GM12875 (cell line): ENCODE results near the gene ABTB2.

Experiments used
- H3K4me3 ChIP-seq: one replicate; pipeline ENCODE4 v1.5.1; 2011; ENCODE audit warnings: low read depth, low read length, control low read depth
- CTCF ChIP-seq: IDR thresholded peaks from 2 replicates; pipeline ENCODE4 v1.5.1; 2011; ENCODE audit warnings: low read depth, mild to moderate bottlenecking, control low read depth, inconsistent platforms, low read length, moderate library complexity, borderline replicate concordance; ENCODE audit not compliant: insufficient read depth

The ABTB2 gene

DNA sequence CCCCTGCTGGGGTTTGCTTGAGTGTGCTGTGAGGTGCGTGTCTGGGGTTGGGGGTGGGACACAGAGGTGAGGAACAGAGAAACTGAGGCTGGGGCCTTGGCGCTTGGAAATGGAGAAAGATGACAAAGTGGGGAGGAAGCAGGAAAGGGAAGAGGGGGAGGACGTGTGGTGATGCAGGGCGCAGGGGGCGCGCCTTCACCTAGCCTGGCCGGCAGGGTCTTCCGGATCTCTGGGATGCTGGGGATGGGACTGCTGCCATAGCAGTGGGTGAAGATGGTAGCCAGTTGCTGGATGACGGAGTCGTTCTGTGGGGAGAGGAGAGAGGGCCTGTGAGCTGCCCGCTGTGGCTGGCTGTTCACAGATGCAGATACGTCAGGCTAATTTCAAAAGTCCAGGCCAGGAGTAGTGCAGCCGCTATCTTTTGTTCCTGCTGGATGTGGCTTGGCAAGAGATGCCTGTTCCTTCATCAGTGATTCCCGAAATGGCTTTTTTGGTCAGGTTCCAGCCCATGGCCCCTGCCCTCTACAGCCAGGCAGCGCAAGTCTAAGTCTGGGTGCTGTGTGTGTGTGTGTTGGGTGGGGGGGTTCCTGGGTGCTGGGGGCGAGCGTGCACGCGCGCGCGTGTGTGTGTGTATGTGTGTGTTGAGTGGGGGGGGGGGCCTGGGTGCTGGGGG lies 197.6 kb downstream of the ABTB2 start:
- H3K4me3 ChIP-seq, result no peak overlapping the region
- TF ChIP-seq CTCF, result no peak

DNA sequence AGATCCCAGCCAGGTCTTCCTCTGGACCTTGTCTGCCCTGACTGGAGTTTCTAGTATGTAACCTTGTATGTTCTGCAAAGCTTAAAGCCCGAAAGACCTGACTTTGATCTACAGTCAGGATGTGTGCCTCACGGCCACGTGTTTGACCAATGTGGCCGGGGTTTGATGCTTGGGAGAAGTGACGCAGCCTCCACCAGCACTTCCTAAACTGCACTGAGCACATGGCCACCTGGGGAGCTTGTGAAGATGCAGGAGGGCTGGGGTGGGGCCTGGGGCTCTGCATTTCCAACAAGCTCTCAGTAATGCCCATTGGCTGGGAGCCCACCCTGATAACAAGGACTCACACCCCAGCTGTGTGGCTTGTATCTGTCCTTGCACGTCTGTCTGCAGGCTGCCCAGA lies 199.1 kb downstream of the ABTB2 start:
- no peak for TF ChIP-seq CTCF
- H3K4me3 ChIP-seq, result no peak overlapping the region

DNA sequence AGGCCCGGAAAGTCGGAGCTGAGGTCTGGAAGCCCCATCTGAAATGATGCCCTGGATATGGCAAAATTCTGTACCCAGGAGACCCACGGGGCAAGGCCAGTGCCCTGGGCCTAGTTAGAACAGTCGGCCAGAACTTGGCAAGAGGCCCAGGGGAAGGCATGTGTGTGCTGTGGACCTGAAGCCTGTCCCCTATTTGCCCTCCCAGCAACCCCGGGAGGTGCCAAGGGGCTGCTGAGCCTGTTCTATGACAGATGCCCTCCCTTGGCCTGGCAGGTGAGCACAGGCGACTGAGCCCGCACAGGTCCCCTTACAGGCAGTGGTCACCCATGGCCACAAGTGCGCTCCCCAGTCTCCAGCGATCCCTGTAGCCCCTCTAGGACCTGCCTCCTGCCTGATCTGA lies 200.6 kb downstream of the ABTB2 start:
- no peak for TF ChIP-seq CTCF

GRCh38 chr11:34155757-34156062 lies 202.1 kb downstream of the ABTB2 start:
- no peak for TF ChIP-seq CTCF
- H3K4me3 ChIP-seq, result no peak overlapping the region

More for the DNA sequence above, 200.6 kb downstream of the ABTB2 start:
- H3K4me3 ChIP-seq, result no peak overlapping the region

- TF ChIP-seq CTCF, result no peak
Measured at GRCh38 chr11:34155057-34155756, 202.6 kb downstream of the ABTB2 start.

GRCh38 chr11:34154059-34154875 lies 203.5 kb downstream of the ABTB2 start:
- no peak for TF ChIP-seq CTCF
- no peak overlapping the region for H3K4me3 ChIP-seq

More at GRCh38 chr11:34155057-34155756, 202.6 kb downstream of the ABTB2 start:
- H3K4me3 ChIP-seq, result no peak overlapping the region
